T47D (cell line): ENCODE data around the gene DLG5.

Source experiments
- DNase-seq, 2 experiments: peaks; one replicate each; pipeline versions ENCODE4 v3.0.0 to v3.0.0-alpha.2; 2011 to 2012; ENCODE audit warnings: low read depth in 1 of 2, low spot score in 1 of 2
- JUND ChIP-seq: IDR thresholded peaks from 2 replicates; pipeline ENCODE4 v1.6.1; 2012; ENCODE audit warnings: low read depth
- in situ Hi-C: cut with HindIII; loops from 2 replicates; pipeline ENCODE4 v1.10.0; 2016; ENCODE audit warnings: low sequenced_read_pairs, low pct_unique_long_range_greater_than_20kb

DLG5 gene

DNA sequence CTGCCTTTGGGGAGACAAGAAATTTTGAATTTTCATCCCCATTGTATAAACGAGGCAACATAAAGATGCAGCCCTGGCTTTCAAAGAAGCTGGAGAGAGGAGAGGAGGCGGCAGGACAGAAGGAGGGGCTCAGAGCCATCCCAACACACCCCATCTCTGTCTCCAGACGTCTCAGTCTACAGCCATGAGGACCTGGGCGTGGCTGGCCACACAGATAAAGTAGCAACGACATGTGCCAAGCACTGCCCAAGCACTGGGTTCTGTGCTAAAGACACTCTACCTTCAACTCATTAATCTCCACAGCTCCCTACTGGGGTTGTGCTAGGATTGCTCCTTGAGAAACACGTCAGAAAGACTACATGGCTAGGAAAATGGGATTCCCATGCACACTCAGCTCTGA, 65.2 kb downstream of the DLG5 start:
- no peak for TF ChIP-seq JUND
- in situ Hi-C loops = no loop called here
- no peak for DNase-seq

- in situ Hi-C loops = no loop called here
- DNase-seq = peak in 1 of 2 experiments; percentile 42
- TF ChIP-seq JUND = no peak
These were observed 66.7 kb downstream of the DLG5 start for GRCh38 chr10:77859865-77860282.

DNA sequence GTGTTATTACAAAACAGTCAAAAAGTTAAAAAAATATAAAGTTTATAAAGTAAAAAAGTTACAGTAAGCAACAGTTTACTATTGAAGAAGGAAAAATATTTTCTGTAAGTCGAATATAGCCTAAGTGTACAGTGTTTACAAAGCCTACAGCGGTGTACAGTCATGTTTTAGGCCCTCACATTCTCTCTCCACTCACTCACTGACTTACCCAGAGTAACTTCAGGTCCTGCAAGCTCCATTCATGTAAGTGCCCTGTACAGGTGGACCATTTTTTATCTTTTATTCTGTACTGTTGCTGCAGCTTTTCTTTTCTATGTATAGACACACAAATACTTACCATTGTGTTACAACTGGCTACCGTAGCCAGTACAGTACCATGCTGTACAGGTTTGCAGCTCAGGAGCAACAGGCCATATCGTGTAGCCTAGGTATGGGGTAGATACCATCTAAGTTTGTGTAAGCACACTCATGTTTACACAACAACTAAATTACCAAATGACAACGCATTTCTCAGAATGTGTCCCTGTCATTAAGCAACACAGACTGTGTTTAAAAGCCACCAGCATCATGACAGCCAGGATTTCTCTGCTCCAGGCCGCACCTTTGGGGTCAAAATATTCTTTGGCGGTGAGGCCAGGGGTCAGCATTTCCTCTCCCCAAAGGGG, 67.2 kb downstream of the DLG5 start:
- DNase-seq = peak in 1 of 2 experiments; percentile 92
- in situ Hi-C loops = no loop called here
- peak; percentile 72; the same call in 1 of the 2 replicates for TF ChIP-seq JUND

DNA sequence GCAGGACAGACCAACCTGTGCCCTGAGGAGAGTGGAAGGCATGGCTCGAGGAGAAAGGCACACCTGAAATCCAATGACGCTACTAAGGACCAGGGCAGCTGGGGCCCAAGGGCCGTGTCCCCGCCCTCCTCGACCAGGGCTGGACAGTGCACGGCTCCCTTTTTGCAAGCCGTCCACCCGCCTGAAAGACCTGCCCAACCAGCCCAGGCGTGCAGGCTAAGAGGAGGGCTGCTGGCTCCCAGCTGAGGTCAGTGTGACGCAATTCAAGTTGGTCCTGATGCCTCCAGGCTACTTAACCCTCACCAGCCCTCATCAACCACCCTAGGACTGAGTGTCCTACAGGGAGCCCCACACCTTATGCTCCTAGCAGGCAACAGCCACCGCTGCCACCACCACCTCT, 69.3 kb downstream of the DLG5 start:
- peak; percentile 51; the same call in 1 of the 2 replicates for TF ChIP-seq JUND
- in situ Hi-C loops = no loop called here
- DNase-seq = peak; percentile 69 to 97

DNA sequence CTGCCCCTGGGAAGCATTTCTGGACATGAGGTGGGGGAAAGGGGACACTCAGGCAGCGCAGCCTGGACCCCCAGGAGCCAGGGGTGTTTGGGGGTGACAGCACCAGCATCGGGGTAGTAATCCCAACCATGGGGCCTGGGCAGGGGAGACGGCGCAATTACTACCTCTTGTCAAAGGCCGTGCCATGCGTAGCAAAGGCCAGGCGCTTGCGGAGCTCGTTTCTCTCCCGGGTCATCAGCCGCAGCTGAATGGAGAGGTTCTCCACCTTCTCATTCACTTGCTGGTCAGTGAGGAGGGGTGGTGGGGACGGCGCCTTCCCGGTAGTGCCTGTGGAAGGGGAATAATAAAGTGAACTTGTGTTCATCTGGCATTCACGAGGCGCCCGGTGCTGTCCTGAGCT, 70.0 kb downstream of the DLG5 start:
- TF ChIP-seq JUND = no peak
- DNase-seq = no peak
- in situ Hi-C loops = no loop called here

DNA sequence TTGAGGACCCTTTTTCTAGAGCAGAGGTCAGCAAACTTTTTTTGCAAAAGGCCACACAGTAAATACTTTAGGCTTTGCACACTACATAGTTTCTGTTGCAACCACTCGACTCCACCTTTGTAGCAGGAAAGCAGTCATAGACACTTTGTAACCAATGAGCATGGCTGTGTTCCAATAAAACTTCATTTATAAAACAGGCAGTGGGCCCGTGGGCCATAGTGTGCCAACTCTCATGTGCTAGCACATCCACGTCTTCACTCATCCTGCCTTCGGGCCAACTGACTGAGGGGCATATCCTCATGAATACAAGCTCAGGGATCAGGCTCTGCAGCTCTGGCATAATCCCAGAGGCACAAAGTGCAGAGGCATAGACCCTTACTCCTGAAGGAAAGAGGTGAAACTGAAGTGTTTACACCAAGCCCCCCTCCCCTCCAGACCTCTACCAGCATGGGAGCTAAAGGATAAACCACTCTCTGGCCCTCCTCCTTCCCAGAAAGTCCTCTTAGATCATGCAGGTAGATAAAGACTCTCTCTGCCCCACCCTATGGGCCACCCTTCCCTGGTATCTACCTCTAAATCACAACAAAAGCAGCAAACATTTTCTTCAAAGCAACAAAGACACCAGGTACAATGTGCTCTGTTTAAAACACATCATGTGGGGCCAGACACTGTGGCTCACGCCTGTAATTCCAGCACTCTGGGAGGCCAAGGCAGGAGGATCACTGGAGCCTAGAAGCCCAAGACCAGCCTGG, 71.0 kb downstream of the DLG5 start:
- in situ Hi-C loops = no loop called here
- TF ChIP-seq JUND = no peak
- DNase-seq = peak in 1 of 2 experiments; percentile 27

DNA sequence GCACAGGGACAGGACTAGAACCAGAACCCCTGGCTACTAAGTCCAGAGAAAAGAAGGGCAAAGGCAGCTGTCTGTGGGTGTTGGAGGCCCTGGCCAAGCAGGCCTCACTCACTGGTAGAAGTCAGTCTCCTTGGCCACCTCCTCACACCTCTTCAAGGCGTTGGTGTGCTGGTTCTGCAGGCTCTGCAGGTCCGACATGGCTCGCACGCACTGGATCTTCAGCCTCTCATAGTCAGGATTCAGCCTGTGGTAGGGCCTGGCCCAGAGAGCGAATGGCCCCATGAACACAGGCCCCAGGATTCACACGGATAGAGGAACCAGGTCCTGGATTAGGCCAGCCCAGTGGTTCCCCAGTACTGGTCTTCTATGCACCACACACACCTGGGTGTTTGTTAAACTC, 72.4 kb downstream of the DLG5 start:
- peak in 1 of 2 experiments; percentile 65 for DNase-seq
- in situ Hi-C loops = no loop called here
- TF ChIP-seq JUND = no peak

DNA sequence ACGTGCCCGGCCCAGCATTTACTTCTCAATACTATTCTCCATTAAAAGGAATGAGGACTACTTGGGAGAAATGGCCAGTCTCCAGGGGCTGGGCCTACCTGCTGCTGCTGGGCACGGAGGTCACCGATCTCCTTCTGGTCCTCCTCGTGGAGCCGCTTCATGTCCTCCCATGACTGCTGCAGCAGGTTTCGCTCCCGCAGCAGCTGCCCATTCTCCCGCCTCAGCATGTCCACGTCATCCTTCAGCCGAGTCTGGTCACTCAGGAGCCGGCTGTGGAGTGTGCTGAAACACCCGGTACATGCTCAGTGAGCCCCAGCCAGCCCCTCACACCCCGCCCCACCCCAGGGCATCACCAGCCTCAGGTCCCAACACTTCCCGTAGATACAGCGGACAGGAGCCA, 73.3 kb downstream of the DLG5 start:
- in situ Hi-C loops = no loop called here
- no peak for DNase-seq
- no peak for TF ChIP-seq JUND

- no peak for TF ChIP-seq JUND
- in situ Hi-C loops = no loop called here
- peak in 1 of 2 experiments; percentile 64 for DNase-seq
These were observed 75.8 kb downstream of the DLG5 start for GRCh38 chr10:77850620-77851231.

GRCh38 chr10:77849039-77849664, 77.4 kb downstream of the DLG5 start:
- no peak; the same call in 1 of the 2 replicates for TF ChIP-seq JUND
- in situ Hi-C loops = no loop called here
- DNase-seq = peak in 1 of 2 experiments; percentile 80

- DNase-seq = peak; percentile 58 to 83
- in situ Hi-C loops = no loop called here
- TF ChIP-seq JUND = no peak
These were observed 79.7 kb downstream of the DLG5 start for GRCh38 chr10:77846718-77847311.

DNA sequence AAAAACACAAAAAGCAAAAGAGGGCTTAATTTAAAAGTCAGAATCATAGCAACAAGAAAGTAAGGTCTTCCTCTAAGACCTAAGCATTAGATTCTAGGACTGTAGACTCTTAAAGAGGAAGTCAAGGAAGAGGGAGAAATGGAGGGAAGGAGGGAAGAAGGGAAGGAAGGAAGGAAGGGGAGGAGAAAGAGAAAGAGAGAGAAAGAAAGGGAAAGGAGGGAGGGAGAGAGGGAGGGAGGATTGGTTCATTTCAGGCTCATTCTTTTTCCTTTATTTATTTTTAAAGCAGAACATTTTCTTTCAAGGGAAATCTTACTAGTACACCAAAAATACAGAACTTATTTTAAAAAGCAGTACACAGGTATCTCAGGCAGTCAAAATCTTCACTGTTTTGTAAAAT, 81.1 kb downstream of the DLG5 start:
- no peak for TF ChIP-seq JUND
- no peak for DNase-seq
- in situ Hi-C loops = no loop called here
